Measurements from ENCODE around the gene ACOXL.

Gene ACOXL

GRCh38 chr2:110888411-110888810 is 156.0 kb downstream of the ACOXL start:
- in situ Hi-C loops (cut with HindIII; ENCODE audit: low sequenced_read_pairs): no loop called here
- DNase-seq (ENCODE audit: low read depth, low spot score): no peak
- TF ChIP-seq CTCF (IDR thresholded peaks at IDR 0.05; ENCODE audit: low read depth, low read length): no peak
- no peak overlapping the region for H3K4me3 ChIP-seq (ENCODE audit: low read depth, low read length)

DNA sequence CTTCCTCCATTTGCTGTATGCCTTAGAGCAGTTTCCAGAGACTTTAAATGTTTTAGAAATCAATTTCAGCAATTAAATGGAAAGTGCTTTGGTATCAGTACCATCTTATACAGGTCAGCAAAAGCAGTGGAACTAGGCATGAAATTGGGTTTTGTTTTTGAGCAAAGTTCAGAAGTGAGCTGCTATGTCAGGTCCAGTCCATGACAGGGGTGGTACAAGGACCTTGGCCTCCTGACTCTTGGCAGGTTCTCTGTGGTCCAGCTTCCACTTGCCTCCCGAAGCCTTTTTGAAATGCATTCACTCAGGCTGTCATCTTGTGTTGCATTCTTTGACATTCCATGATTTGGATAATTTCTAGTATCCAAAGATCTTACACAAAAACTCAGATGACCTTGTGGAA is 159.3 kb downstream of the ACOXL start:
- H3K4me3 ChIP-seq (ENCODE audit: low read depth, low read length): no peak overlapping the region
- in situ Hi-C loops (cut with HindIII; ENCODE audit: low sequenced_read_pairs): no loop called here
- no peak for TF ChIP-seq CTCF (IDR thresholded peaks at IDR 0.05; ENCODE audit: low read depth, low read length)
- DNase-seq (ENCODE audit: low read depth, low spot score): no peak

DNA sequence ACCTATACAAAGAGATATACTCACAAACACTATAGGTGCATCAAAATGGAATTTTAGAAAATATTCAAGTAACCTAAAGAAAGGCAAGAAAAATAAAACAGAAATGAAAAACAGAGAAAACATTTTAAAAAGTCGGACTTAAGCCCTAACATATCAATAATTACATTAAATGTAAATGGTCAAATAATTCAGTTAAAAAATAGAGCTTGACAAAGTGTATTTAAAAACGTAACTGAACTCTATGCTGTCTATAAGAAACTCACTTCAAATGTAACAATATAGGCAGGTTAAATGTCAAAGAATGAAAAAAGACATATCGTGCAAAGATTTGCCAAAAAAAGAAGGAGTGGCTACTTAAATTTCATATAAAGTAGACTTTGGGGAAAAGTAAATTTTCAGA is 163.9 kb downstream of the ACOXL start:
- DNase-seq (ENCODE audit: low read depth, low spot score): no peak
- no peak for TF ChIP-seq CTCF (IDR thresholded peaks at IDR 0.05; ENCODE audit: low read depth, low read length)
- in situ Hi-C loops (cut with HindIII; ENCODE audit: low sequenced_read_pairs): no loop called here
- H3K4me3 ChIP-seq (ENCODE audit: low read depth, low read length): no peak overlapping the region

- H3K4me3 ChIP-seq (ENCODE audit: low read depth, low read length): no peak overlapping the region
- in situ Hi-C loops (cut with HindIII; ENCODE audit: low sequenced_read_pairs): no loop called here
- no peak for TF ChIP-seq CTCF (IDR thresholded peaks at IDR 0.05; ENCODE audit: low read depth, low read length)
- DNase-seq (ENCODE audit: low read depth, low spot score): no peak
Measured at GRCh38 chr2:110897966-110898365, 165.6 kb downstream of the ACOXL start.

DNA sequence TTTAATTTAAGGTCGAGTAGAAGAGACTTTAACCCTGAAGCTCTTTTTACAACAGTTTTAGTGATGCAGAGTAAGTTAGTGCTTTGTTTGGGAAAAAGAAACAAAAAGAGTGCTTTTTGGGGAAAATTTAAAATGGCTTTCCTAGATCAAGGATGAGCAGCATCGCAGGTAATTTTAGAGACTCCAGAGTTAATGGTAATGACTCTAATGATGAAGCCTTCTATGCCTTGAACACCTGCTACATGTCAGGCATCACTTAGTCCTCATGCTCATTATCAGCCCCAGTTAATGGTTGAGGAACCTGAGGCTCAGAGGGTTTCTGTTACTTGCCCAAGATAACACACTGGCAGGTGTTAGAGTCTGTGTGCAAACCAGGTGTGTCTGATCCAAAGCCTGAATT is 167.8 kb downstream of the ACOXL start:
- TF ChIP-seq CTCF (IDR thresholded peaks at IDR 0.05; ENCODE audit: low read depth, low read length): no peak
- H3K4me3 ChIP-seq (ENCODE audit: low read depth, low read length): no peak overlapping the region
- DNase-seq (ENCODE audit: low read depth, low spot score): no peak
- in situ Hi-C loops (cut with HindIII; ENCODE audit: low sequenced_read_pairs): no loop called here

DNA sequence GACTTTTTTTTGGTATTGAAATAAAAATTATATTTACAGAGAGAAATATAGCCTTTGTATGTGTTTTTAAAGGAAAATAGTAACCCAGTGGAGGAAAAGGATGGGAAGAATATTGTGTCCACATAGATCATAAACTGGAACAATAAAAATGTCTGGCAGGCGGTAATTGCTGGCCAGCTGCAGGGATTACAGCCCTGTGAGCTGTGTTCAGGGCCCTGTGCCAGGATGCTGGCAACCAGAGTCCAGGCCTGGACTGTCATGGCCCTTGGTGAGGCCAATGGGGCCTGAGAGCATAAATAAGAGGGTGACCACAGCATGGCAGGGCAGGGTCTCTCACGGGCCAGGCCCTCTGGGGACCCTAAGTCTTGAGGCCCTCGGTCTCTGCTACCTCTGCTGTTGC is 171.2 kb downstream of the ACOXL start:
- TF ChIP-seq CTCF (IDR thresholded peaks at IDR 0.05; ENCODE audit: low read depth, low read length): no peak
- DNase-seq (ENCODE audit: low read depth, low spot score): no peak
- in situ Hi-C loops (cut with HindIII; ENCODE audit: low sequenced_read_pairs): no loop called here
- no peak overlapping the region for H3K4me3 ChIP-seq (ENCODE audit: low read depth, low read length)

Measured in astrocyte of the spinal cord (primary cell).